Stimulated activated CD4-positive, alpha-beta T cell treated with anti-CD3 and anti-CD28 coated beads, Interleukin-2, amount 100 ng/mL, for 48 hours (primary cell): Measurements from ENCODE around the gene NFKBIE.

ENCODE experiments used
- DNase-seq, 2 donors: peaks; one replicate each; pipeline ENCODE4 v3.0.0-alpha.2; 2020

Gene NFKBIE

DNA sequence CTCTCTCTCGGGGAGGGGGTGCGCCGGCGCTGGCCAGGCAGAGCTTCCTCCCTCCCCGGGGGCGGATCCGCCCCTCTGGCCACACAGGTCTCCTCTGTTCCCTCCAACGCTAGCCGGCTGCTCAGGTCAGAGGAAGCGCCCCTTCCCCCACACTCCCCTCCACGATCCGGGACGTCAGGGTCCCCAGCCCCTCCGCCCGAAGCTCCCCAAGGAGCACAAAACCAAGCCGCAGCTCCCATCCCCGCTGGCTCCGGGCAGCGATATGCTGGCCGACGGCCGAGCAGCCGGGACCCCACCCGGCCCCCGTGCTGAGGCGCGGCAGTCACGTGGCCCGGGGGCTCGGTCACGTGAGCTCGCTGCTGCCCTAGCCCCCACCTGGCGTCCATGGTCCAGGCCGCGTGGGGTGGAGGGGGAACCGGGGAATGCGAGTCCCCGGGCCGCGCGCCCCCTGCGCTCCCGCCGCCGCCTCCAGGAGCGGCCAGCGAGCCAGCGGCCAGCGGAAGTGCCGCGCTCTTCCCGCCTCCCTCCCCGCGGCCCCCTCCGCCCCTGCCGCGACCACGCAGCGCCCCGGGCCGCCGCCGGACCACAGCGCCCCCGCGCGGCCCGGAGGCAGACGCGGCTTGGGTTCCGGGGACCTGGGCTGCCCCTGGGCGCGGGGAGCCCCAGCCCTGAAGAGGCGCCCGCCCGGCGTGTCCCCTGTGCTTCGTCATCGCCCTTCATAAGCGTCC, 8.2 kb downstream of the NFKBIE start, which contains the start of gene SLC35B2:
Gene SLC35B2, minus strand, starts transcription at position 504 of the 728 bp plus-strand sequence. Its CDS starts 118 bp downstream, at position 386.
- DNase-seq, result peak; percentile 52 to 67

DNA sequence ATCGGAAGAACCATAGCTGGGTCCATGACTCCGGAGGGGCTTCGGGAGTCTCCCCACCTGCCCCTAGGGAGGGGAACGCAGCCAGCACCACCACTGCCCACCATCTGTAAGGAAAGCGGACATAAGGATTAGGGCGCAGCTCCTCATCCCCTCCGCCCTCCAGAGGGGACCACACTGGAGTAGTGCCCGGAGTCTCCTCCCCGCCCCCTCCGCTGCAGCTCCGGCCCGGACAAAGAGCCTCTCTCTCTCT, 8.7 kb downstream of the NFKBIE start:
- no peak for DNase-seq

DNA sequence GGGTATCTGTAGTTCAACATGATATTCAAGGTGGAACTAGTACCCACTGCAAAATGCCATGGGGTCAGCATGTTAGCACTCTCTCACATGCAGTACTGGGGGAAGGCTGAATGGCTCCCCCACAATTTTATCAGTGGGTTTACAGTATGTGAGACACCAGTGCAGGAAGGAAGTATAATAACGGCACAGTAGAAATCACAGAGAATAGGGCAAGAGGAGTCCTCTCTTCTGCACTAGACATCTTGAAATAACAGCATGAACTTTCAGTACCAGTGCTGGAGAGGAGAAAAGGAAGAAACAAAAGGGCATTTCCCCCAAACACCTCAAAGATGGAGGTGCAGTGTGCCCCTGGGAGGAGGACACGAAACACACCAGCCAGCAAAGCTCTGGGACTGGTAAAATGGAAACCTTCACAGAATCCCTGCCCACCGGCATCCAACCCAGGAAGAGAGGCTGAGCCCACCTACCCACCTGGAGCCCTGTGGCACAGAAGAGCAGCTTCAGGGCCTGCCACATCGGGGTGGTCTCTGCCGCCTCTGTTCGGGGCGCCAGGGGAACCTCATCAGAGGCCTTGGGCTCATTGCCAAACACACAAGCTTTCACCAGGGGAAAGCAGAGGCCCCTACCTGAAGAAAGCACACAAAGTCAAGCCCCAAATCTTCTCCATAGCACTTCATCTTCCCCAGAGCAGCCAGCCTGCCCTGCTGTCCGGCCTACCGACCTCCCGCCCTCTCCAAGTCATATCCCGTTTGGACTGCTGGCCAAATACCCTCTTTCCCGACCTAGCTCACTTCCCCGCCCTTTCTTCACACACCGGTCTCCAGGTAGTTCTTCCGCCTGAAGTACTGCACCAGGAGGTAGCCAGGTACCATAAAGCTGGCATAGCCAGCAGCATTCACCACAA, 9.2 kb downstream of the NFKBIE start:
- DNase-seq, result no peak

DNA sequence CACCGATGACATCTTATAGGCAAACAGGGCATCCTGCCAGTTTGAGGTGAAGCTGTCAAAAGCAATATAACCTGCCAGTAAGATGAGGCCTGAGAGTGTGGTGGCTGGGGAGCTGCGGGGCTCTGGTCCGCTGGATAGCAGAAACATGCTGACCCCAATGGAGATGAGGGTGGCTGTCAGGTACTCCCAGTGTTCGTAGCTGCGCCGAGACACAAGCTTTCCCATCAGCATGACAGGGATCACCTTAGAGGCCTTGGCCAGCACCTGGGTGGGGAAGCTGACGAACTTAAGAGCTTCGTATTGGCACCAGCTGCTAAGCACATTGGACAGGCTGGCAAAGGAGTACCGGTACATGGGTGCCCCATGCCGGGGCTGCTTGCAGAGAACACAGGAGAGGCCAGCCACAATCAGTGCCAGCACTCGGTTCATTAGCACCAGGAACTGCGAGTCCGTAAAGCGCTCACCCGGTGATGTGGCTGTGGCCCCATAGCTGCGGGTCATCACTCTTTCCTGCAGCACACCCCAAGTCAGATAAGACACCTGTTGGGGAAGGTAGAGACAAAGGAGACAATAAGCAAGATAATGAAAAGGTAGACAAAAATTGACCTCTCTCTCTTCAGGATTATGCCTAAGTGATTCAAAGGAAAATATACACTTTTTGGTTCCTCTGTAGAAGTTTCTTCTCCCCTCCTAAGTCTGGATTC, 10.1 kb downstream of the NFKBIE start:
- DNase-seq, result peak in 1 of 2 donors; percentile 44

DNA sequence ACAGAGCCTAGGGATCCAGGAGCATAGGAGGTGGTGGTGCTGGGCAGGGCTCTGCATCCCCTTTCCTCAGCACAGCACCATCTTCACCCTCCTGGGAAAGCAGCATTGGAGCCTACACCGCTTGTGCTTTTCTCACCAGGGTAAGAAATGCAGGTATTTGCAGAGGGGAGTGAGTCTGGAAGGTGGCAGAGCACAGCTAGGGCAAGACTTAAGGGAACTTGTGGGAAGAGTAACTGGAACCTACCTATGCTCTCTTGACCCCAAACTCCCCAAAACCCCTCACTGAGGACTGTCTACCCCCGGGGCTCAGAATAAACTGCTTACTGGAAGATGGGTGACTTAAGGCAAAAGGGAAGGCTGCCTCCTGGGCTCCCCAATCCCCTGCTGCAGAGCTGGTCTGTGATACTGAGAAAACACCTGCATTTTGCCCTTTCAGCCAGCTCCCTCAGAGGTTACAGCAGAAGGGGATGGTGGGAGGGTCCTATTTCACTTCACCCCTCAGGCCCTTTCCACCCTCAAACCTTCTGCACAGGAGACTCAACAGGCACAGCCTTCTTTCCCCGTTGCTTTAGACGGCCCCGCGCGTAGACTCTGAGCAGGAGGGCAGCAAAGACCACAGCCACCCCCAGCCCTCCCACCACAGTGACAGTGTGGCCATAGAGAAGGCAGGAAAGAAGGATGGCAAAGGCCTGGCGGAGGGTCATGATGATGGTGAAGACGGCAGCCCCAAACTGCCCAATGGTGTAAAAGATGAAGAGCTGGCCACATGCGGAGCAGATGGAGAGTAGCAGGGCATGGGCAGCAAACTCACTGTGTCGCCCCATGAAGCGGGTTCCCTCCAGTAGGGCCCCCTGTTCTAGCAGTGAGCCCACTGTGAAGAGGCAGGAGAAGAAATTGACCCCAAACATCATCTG, 10.9 kb downstream of the NFKBIE start:
- peak in 1 of 2 donors; percentile 40 for DNase-seq

DNA sequence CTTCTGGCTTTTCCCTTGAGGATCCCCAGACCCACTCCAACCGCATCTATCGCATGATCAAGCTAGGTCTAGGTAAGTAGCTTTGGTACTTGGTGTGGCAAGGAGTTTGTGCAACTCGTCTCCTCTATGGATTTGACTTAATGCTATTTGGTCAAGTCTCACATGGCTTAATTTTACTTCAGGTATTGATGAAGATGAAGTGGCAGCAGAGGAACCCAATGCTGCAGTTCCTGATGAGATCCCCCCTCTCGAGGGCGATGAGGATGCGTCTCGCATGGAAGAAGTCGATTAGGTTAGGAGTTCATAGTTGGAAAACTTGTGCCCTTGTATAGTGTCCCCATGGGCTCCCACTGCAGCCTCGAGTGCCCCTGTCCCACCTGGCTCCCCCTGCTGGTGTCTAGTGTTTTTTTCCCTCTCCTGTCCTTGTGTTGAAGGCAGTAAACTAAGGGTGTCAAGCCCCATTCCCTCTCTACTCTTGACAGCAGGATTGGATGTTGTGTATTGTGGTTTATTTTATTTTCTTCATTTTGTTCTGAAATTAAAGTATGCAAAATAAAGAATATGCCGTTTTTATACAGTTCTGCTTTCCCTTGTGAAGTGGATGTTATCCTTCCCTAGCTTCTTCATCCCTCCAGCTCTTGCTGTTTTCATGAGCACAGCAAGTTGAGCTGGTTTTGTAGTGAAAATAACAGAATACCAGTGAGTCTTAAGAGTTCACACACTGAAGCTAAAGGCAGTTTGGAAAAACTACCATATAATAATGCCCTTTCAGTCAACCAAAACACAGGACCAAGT, 11.8 kb downstream of the NFKBIE start:
- DNase-seq, result peak; percentile 57 to 67

DNA sequence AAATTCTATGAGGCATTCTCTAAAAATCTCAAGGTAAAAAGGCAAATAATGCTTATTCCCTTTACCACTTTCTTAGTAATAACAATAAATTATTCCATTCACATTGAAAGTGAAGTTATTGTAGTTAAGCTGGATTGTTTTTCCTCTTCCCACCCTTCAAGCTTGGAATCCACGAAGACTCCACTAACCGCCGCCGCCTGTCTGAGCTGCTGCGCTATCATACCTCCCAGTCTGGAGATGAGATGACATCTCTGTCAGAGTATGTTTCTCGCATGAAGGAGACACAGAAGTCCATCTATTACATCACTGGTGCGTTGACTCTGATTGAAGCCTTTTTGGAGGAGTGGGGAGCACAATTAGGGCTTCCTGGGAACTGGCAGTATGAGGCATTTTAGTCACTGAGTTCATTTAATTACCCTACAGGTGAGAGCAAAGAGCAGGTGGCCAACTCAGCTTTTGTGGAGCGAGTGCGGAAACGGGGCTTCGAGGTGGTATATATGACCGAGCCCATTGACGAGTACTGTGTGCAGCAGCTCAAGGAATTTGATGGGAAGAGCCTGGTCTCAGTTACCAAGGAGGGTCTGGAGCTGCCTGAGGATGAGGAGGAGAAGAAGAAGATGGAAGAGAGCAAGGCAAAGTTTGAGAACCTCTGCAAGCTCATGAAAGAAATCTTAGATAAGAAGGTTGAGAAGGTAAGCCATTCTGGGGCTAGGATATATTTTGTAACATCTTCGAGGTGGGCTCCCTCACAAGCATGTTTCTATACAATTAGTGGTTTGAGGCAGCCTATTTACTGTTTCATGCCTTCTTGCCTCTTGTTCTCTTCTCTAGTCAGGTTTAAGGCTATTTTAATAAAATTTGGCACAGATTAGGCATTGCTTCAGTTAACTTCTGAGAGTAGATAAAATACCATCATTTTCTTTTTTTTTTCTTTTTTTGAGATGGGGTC, 13.5 kb downstream of the NFKBIE start:
- DNase-seq, result no peak

DNA sequence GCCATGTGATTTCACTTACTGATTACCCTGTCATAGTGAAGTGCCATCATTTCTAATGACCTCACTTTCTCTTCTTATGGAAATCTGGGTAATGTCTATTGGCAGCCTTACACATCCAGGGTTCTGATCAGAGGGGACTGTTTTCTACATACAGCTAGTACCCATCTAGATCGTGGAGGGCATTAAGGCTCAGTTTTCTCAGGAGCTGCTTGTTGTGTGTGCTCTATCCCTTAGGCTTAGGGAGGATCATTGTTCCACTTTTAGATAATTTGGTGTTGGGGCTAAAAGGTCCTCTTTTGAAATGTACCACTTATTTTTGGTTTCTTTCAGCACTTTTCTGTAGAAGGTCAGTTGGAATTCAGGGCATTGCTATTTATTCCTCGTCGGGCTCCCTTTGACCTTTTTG, 14.6 kb downstream of the NFKBIE start:
- DNase-seq, result no peak

DNA sequence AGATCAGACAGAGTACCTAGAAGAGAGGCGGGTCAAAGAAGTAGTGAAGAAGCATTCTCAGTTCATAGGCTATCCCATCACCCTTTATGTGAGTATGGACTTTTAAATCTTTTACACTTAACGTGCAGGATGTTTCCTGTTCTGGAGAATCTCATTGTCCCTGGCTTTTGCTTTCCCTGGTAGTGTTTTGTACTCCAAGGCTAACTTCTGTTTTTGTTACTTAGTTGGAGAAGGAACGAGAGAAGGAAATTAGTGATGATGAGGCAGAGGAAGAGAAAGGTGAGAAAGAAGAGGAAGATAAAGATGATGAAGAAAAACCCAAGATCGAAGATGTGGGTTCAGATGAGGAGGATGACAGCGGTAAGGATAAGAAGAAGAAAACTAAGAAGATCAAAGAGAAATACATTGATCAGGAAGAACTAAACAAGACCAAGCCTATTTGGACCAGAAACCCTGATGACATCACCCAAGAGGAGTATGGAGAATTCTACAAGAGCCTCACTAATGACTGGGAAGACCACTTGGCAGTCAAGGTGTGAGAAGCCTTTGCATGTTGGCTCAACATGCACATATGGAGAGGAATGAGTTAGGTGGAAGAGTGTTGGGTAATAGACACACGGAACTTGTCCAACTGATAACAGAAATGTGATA, 15.2 kb downstream of the NFKBIE start:
- no peak for DNase-seq

DNA sequence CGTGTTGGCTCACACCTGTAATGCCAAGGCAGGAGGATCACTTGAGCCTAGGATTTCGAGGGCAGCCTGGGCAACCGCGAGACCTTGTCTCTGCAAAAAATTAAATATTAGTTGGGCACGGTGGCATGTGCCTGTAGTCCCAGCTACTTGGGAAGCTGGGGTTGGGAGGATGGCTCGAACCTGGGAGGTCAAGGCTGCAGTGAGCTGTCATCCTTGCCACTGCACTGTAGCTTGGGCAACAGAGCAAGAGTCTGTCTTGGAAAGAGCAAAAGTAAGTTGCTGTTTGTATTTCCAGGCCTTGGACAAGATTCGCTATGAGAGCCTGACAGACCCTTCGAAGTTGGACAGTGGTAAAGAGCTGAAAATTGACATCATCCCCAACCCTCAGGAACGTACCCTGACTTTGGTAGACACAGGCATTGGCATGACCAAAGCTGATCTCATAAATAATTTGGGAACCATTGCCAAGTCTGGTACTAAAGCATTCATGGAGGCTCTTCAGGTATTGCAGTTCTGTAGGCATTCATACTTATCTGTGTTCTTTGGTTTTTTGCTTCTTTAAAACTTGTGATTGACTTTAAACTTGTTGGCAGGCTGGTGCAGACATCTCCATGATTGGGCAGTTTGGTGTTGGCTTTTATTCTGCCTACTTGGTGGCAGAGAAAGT, 16.1 kb downstream of the NFKBIE start:
- no peak for DNase-seq

DNA sequence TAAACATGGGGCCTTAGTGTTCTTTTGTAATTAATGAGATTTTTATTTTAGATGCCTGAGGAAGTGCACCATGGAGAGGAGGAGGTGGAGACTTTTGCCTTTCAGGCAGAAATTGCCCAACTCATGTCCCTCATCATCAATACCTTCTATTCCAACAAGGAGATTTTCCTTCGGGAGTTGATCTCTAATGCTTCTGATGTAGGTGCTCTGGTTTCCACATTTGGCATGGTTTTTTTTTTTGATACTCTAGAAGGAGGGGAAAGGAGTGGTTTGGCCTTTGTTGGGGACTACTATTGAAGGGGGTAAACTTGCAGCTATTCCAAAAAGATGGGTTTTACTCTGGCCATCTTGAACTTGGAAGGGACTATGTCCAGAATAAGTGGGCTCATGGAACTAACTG, 16.8 kb downstream of the NFKBIE start:
- no peak for DNase-seq

DNA sequence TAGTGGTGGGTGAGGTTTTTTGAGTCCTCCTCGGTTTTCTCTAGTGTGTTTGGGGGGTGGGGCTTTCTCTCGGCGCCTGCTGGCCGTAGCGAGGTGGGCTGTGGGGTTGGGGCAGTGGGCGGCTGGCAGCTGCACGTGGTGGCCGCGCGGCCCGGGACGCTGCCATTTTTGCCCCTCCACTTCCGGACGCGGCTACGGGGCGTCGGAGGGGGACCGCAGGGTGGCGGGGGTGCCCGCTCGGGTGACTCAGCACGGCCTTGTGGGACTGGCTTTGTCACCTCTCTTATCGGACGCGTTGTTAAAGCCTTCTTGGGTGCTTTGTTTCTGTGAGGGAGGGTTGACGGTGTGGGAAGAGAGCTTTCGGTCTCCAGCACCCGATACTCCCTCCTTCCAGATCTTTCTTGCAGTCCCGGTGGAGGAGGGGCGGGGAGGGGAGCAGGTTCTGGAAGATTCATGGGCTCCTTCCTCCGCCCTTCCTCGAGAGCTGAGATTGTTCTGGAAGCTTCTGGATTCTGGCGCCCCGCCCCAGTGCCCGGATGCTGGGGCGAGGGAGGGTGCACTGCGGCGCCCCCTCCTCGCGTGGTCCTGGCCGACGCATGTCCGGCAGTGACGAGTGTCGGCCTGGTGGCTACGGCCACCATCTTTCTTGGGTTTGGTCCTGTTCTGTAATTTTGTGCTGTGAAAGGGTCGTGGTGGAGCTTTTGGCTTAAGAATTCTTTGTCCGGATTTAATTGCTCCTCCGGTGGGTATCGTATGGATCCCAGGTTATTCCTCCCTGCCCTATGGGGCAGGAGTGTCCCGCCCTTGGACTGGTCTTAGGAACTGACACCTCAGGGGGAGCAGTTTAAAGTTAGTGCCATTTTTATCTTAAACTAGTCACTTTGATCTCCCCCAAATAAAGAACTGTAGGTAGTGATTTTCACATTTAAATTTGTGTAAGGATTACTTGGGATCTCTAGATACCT, 17.7 kb downstream of the NFKBIE start:
- peak; percentile 76 to 86 for DNase-seq

DNA sequence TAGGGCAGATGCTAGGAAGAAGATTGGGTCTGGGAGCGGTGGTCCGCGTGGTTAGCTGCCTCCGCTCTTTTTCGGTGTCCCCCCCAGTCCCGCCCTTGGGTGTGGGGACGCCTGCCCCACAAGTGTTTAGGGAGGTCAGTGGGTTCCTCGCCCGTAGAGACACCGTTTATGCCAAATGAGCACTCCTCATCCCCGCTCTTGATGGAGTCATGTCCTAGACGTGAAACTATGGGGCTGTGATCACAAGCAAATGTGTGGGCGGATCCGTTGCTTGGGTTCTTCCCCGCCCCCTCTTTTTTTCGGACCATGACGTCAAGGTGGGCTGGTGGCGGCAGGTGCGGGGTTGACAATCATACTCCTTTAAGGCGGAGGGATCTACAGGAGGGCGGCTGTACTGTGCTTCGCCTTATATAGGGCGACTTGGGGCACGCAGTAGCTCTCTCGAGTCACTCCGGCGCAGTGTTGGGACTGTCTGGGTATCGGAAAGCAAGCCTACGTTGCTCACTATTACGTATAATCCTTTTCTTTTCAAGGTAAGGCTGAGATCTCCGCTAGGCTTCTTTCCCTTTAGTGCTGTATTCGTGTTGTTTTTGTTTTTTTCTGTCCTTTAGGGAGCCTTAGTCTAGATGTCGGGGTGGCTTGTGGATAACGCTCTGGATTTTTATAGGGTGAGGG, 18.6 kb downstream of the NFKBIE start, which contains the start of gene HSP90AB1:
Gene HSP90AB1, plus strand, starts transcription at position 439 of the 675 bp plus-strand sequence. CDS start 1,529 bp downstream, outside the sequence.
- peak; percentile 91 to 95 for DNase-seq

DNA sequence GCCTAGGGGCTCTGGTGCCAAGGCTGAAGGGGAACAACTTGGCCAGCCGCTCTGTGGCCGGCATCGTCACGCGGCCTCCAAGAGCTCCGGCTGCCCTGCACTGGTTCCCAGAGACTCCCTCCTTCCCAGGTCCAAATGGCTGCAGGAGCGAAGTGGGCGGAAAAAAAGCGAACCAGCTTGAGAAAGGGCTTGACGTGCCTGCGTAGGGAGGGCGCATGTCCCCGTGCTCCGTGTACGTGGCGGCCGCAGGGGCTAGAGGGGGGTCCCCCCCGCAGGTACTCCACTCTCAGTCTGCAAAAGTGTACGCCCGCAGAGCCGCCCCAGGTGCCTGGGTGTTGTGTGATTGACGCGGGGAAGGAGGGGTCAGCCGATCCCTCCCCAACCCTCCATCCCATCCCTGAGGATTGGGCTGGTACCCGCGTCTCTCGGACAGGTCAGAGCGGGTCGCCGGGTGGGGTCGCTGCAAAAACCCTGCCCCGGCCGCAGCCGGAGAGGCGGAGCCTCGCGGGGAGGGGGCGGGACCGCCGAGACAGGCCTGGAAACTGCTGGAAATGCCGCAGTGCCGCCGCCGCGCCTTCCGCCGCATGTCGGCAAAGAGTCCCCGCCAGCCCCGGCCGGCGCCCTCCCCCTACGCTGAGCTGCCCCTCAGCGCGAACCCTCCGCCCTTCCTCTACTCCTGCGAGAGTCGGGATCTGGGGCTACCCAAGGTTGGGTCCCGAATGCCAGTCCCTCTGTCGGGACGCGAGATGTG, 19.3 kb downstream of the NFKBIE start:
- DNase-seq, result peak; percentile 84 to 85

DNA sequence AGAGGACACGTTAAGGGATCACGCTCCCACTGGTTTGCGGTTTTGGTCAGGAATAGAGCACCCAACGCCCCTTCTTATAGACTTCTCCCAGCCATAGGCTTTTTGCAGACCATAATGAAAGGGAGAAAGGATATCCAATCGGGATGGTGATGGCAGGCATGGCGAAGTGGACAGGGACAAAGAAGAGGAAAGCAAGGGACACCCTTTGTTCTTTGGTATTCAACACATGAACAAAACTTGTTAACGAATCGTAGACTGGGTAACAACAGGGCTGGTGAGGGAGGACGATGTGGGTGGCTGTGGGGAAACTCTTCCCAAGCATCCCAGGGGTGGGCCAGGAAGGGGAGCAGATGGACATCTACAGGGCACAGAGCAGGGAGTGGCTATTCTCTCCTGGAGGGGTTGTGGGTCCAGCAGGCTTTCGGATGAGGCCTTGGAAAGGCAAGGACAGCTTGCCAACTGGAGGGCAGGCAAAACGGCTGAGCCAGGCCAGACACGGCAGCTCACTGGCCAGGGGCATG, 19.9 kb downstream of the NFKBIE start:
- no peak for DNase-seq

DNA sequence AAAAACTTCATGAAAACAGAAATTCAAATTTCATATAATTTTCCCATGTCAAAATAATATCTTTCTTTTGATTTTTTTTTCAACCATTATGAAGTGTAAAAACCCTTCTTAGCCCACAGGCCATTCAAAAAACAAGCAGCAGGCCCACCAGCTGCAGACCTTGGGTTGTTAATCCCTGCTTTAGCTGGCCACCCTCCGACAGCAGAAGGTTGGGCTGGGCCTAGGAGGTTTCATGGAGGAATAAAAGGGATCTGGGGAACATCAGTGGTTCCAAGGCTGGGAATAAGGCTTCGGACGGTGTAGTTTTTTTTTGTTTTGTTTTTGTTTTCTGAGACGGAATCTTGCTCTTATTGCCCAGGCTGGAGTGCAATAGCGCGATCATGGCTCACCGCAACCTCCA, 22.0 kb downstream of the NFKBIE start:
- DNase-seq, result no peak
